ENCODE data around the gene PHKB. TPM values are rescaled to one million over a fixed set of nuclear protein-coding genes. Genes with fewer than 3 reads are reported as not detected.

Gene PHKB
- polyA plus RNA-seq, 3 donors, result 49.8 to 53.1 (median 50.8) TPM

DNA sequence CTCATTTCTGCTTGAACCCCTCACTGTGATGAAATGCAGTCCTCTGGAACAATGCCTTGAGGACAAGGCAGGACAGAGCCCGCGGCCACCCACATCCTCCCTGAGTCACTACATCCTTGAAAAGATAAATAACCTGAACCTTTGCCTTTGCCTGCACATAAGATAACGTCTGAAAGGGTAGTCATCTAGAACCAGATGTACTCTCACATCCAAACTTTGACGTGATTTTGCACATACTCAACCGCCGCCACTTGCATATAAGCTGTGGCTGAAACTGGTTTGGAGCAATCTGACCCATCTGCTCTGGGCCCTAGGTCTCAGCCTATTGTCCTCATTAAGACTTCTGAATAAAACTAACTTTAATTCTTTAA is 252.1 kb downstream of the PHKB start:
- DNase-seq, result no peak
- Histone ChIP-seq H3K4me1 (ENCODE audit: control insufficient read depth in 1 of 2, insufficient read depth in 2 of 2, low read length in 2 of 2) (no peaks in the 10 kb centered on the region), H3K9me3 (replicated peaks in 1 of 2; ENCODE audit: control insufficient read depth in 1 of 2, insufficient read depth in 1 of 2, low read length in 2 of 2) (peaks cover 0 to 5% of the 10 kb centered on the region in 2 donors), H3K4me3 (replicated peaks in 1 of 3; ENCODE audit: low read depth in 2 of 3, low read length in 3 of 3) (no peak overlapping the region), H3K27me3 (ENCODE audit: control insufficient read depth in 2 of 2, insufficient read depth in 2 of 2, low read length in 2 of 2) (no peaks in the 10 kb centered on the region), H2AFZ (ENCODE audit: insufficient read depth, low read depth, low read length, poor library complexity, severe bottlenecking) (no peak overlapping the region), H3K4me2 (replicated peaks; ENCODE audit: extremely low read depth, low read length, poor library complexity, severe bottlenecking) (no peak overlapping the region), H3K27ac (ENCODE audit: low read depth in 1 of 2, low read length in 2 of 2) (no peak overlapping the region), H3K36me3 (replicated peaks in 1 of 2; ENCODE audit: control insufficient read depth in 1 of 2, insufficient read depth in 2 of 2, low read length in 2 of 2) (no peaks in the 10 kb centered on the region), H3K79me2 (ENCODE audit: insufficient read depth, low read length) (no peaks in the 10 kb centered on the region), H4K20me1 (ENCODE audit: insufficient read depth, low read length) (no peaks in the 10 kb centered on the region), H3K9ac (ENCODE audit: insufficient read depth, low read length, poor library complexity, severe bottlenecking) (no peak overlapping the region)
- Mint-ChIP-seq H3K4me3 (no peak overlapping the region), H3K27ac (no peak overlapping the region), H3K9me3 (peaks cover 0 to 9% (median 2%) of the 10 kb centered on the region in 7 donors), H3K27me3 (ENCODE audit: low read depth in 3 of 3) (peaks cover 0 to 4% (median 2%) of the 10 kb centered on the region in 3 donors), H3K36me3 (no peaks in the 10 kb centered on the region), H3K4me1 (peaks cover 2% of the 10 kb centered on the region)
- 0% methylated on average over 4 of the region's 6 CpGs for WGBS (ENCODE audit: insufficient coverage)
- intact Hi-C loops (cut with micrococcal nuclease), result no loop called here
- TF ChIP-seq CTCF (IDR thresholded peaks at IDR 0.05), result no peak

- H4K20me1 ChIP-seq (ENCODE audit: insufficient read depth, low read length), result no peaks in the 10 kb centered on the region
- H3K27me3 ChIP-seq (ENCODE audit: control insufficient read depth in 2 of 2, insufficient read depth in 2 of 2, low read length in 2 of 2), result no peaks in the 10 kb centered on the region
- no peaks in the 10 kb centered on the region for H3K79me2 ChIP-seq (ENCODE audit: insufficient read depth, low read length)
- no peak overlapping the region for H3K4me2 ChIP-seq (replicated peaks; ENCODE audit: extremely low read depth, low read length, poor library complexity, severe bottlenecking)
- Mint-ChIP-seq H3K4me1 (peaks cover 2% of the 10 kb centered on the region), H3K27ac (no peak overlapping the region), H3K4me3 (no peak overlapping the region), H3K36me3 (no peaks in the 10 kb centered on the region), H3K27me3 (ENCODE audit: low read depth in 3 of 3) (peaks cover 0 to 4% (median 2%) of the 10 kb centered on the region in 3 donors), H3K9me3 (peaks cover 0 to 9% (median 2%) of the 10 kb centered on the region in 7 donors)
- intact Hi-C loops (cut with micrococcal nuclease), result no loop called here
- WGBS (ENCODE audit: insufficient coverage), result 100% methylated on average over 1 of the region's 2 CpGs
- H3K4me3 ChIP-seq (replicated peaks in 1 of 3; ENCODE audit: low read depth in 2 of 3, low read length in 3 of 3), result no peak overlapping the region
- no peak overlapping the region for H2AFZ ChIP-seq (ENCODE audit: insufficient read depth, low read depth, low read length, poor library complexity, severe bottlenecking)
- no peak overlapping the region for H3K9ac ChIP-seq (ENCODE audit: insufficient read depth, low read length, poor library complexity, severe bottlenecking)
- no peaks in the 10 kb centered on the region for H3K4me1 ChIP-seq (ENCODE audit: control insufficient read depth in 1 of 2, insufficient read depth in 2 of 2, low read length in 2 of 2)
- DNase-seq, result no peak
- peaks cover 0 to 5% of the 10 kb centered on the region in 2 donors for H3K9me3 ChIP-seq (replicated peaks in 1 of 2; ENCODE audit: control insufficient read depth in 1 of 2, insufficient read depth in 1 of 2, low read length in 2 of 2)
- H3K27ac ChIP-seq (ENCODE audit: low read depth in 1 of 2, low read length in 2 of 2), result no peak overlapping the region
- no peak for TF ChIP-seq CTCF (IDR thresholded peaks at IDR 0.05)
- no peaks in the 10 kb centered on the region for H3K36me3 ChIP-seq (replicated peaks in 1 of 2; ENCODE audit: control insufficient read depth in 1 of 2, insufficient read depth in 2 of 2, low read length in 2 of 2)
Observed at GRCh38 chr16:47715442-47716083, 254.4 kb downstream of the PHKB start.

All from CD14-positive monocyte (primary cell).